GM19351 (cell line): ENCODE data around the gene CITED4.

ENCODE experiments used
- ATAC-seq: cut with Tn5 transposase; IDR thresholded peaks from one replicate; pipeline ENCODE4 v1.9.1; 2021; ENCODE audit warnings: mild to moderate bottlenecking, moderate library complexity; ENCODE audit not compliant: unreplicated experiment

The CITED4 gene

GRCh38 chr1:40837601-40838000, 24.6 kb downstream of the CITED4 start:
- ATAC-seq = no peak

DNA sequence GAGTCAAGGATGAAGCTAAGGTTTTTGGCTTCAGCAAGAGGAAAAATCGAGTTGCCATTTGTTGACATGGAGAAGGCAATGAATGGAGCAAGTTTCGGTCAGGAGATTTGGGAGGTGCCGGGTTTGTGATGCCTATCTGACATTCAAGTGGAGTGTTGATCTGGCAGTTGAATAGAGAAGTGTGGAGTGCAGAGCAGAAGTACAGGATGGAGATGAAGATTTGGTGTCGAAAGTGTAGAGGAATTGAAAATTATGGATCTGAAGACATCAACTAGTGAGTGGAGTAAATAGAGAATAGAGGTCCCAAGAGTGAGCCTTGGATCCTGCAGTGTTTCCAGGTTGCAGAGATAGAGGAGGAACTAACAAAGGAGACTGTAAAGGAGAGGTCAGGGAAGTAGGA, 25.9 kb downstream of the CITED4 start:
- ATAC-seq = no peak

DNA sequence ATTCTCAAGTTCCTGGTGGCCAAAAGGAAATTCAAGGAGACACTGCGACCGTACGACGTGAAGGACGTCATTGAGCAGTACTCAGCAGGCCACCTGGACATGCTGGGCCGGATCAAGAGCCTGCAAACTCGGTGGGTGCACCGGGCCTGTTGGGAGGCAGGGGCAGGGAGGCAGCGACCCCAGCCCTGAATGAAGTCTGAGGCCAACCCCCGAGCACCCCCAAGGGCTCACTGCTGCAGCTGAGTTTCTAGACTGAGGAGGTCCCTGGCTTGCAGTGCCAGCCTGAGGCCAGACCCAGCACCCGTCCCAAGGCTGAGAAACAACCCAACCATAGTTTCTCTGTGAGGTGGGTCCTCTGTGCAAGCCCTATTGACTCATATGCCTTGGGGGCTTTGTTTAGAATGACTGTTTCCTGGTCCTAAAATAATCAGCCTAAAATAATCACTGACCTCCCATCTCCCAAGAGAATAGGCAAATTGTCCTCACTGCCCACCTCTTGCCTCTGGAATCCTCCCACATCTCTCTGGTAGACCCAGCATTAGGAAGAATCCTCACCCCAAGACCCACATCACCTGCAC, 27.1 kb downstream of the CITED4 start:
- no peak for ATAC-seq

GRCh38 chr1:40833979-40834378, 28.2 kb downstream of the CITED4 start:
- no peak for ATAC-seq

DNA sequence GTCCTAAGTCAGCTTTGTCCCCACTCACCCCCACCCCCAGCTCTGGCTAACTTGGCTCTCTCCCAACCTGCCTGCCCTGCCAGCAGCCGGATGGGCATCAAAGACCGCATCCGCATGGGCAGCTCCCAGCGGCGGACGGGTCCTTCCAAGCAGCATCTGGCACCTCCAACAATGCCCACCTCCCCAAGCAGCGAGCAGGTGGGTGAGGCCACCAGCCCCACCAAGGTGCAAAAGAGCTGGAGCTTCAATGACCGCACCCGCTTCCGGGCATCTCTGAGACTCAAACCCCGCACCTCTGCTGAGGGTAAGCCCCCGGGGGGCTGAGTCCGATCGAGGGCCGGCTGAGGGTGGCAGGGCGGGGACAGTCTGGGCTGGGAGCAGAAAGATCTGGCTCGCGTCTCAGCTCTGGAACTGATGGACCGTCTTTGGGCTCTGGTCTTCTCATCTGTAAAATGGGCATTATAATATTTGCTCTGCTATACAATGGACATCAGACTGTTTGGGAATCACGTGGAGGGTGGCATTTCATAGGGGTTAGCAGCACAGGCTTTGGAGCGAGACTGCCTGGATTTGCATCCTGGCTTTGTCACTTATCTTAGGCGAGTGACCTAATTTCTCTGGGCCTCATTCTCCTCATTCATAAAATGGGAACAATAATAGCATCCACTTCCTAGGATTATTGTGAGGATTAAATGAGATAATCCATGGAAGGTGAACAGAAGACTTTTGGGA, 31.0 kb downstream of the CITED4 start:
- ATAC-seq = no peak

- no peak for ATAC-seq
Measured at GRCh38 chr1:40830419-40830943, 31.7 kb downstream of the CITED4 start.

DNA sequence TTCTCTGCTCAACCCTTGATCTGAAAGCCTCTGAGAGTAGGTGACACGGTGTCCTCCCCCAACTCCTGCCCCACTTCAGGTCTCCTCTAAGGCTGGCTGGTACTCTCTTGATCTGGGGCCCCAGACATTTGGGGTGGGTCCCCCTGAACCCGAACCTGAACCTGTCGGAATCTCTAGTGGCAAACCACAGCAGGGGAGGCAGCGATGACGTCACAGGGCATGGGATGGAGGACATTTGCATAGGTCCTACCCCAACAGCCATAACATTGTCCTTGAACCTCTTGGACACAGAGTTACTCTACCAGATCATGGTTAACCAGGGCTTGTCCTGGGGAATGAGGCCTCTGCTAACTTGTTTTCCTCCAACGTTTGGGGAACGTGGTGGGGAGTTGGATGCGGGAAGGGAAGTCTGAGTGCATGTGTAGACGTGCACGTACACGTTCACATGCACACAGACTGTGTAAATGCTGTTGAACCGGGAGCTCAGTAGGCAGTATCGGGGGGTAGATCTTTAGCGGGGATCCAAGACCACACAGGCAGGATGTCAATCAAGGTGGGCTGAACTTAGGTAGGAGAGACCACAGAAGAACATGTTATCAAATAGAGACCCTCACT, 32.4 kb downstream of the CITED4 start:
- ATAC-seq = no peak

DNA sequence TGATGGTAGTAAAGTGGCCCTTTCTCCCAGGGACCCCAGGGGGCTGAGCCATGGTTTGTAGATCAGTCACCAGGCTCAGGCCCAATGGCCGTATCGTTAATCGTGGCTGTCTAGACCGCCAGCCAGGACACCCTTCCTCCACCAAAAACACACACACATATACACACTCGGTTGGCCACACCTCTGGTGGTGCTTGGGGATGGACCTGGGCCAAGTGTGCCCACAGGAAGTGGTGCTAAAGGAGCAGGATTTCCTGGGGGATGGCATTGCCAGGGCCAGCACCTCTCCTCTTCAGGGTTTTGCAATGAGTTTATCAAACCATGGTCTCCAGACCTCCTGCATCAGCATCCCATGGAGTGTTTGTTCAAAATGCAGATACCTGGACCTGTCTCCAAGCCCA, 36.2 kb downstream of the CITED4 start:
- ATAC-seq = no peak

DNA sequence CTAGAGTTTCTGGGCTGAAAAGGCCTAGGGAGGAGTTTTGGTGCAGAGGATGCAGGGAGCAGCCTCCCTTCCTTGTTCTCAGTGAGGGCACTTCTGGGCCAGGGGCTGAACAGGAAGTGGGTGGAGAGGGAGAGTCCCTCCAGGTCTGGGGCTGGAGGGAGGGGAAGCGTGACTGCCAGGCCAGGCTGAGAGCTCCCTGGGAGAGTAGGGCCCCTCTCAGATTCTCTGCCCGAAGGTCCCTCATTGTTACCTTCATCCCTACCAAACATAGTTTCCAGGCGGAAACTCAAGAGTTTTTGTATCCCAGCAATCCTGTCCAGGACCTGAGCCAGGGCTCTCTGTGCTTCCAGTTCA, 36.8 kb downstream of the CITED4 start:
- ATAC-seq = no peak

GRCh38 chr1:40824591-40825434, 37.4 kb downstream of the CITED4 start:
- ATAC-seq = no peak

GRCh38 chr1:40823983-40824382, 38.2 kb downstream of the CITED4 start:
- no peak for ATAC-seq

DNA sequence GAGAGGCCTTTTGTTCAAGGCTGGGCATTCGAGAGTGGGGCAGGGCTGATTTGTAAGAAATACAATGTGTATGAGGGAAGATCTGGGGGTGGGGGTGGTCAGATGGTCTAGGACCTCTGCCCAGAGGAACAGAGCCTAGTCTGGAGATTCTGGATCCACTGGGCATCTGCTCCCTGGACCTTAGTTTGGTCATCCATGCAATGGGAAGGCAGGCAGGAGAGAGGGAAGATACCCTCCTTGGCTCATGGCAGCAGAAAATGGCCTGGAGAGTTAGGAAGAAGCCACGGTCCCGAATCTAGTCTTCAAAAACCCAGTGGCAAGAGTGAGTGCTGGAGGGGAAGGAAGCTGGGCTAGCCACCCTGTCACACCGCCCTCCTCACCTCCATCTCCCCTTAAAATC, 38.8 kb downstream of the CITED4 start:
- no peak for ATAC-seq

GRCh38 chr1:40822890-40823289, 39.3 kb downstream of the CITED4 start:
- ATAC-seq = no peak

GRCh38 chr1:40820911-40821693, 41.1 kb downstream of the CITED4 start:
- ATAC-seq = no peak

DNA sequence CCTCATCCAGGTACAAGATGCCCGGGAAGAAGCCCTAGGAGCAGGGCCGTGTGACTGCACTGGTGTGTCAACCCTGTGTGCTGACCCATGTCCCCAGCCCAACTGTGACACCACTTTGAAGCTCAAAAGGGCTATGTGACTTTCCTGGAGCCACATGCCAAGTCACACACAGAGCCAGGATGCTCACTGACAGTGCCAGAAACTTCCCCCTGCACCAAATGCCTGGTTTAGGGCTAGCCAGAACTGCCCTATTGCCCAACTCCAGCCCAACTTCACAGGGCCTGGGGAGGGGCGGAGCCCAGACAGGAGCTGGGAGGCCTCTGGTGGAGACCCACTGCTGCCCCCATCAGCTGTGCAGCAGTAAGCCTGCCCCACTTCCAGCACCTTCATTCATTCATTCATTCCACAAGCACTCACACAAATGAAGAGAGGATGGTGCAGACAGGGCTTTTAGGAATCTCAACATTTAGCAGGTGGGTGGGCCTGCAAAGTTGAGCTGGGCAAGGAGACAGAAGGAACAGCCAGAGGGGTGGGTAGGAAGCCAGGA, 41.8 kb downstream of the CITED4 start:
- ATAC-seq = no peak

GRCh38 chr1:40819101-40819500, 43.1 kb downstream of the CITED4 start:
- ATAC-seq = no peak

DNA sequence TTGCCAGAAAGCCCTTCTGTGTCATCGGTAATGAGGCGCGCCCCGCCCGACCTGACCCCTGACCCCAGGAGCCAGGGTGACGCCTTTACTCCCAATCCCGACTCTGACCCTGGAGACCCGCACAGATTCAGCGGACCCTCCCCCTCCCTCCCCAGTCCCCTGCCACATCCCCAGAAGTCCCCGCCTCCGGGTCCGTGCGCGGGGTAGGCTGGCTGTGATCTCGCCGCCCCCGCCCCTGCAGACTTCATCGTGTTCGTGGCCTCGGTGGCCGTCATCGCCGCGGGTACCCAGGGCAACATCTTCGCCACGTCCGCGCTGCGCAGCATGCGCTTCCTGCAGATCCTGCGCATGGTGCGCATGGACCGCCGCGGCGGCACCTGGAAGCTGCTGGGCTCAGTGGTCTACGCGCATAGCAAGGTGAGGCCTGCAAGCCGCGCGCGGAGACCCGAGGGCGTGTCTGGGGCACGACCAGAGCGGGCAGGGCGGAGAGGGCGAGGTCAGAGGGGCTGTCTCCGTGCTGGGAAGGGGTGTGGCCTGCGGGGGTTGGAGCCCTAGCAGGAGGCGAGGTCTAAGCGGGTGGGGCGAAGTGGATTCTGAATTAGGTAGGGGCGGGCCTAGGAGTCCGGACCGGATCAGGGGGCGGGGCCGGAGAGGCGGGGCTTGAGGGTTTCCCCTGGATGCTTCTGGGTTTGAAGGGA, 43.8 kb downstream of the CITED4 start:
- peak; percentile 88 for ATAC-seq

DNA sequence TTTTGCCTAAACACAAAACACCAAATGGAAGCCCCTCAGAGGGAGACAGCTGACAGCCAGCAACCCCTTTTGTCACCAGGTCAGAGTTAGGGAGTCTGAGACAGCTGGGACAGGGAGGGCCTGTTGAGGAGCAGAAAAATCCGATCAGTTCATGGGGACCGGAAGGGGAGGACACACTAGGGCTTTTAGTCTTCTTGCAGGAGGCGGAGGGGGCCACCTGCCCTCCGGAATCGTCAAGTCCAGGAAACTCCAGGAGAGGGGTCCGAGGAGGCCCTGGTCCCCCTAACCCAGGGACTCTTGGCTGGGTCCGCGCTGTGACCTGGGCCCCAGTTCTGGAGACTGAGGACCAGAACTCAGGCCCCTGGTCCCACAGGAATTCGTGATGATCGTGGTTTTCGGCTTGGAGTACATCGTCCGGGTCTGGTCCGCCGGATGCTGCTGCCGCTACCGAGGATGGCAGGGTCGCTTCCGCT, 44.3 kb downstream of the CITED4 start:
- no peak for ATAC-seq

DNA sequence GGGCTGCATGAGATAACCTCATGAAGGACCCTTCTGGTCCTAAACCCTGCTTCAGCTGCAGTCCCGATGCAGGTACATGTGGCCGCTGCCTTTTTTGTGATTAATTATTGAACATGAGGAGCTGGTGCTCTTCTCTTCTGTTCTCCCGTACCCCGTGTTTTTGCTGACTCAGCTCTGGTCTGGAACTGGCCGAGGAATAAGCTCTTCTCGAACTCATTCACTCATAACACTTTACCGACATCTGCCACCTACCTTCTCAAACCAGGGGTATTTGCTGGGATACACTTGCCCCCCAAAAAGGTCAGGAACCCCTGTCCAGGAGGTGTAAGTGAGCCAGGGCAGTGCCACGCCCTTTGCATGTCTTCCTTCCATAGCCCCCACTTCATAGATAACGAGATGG, 46.7 kb downstream of the CITED4 start:
- ATAC-seq = no peak
